ENCODE measurements around the gene TMOD3.

TMOD3 gene

GRCh38 chr15:51828621-51829375, 655 bp upstream of the TMOD3 start:
- no peak for DNase-seq

GRCh38 chr15:51830276-51830806, 888 bp downstream of the TMOD3 start:
- DNase-seq = no peak

- DNase-seq = no peak
Observed at GRCh38 chr15:51833772-51834171, 4.3 kb downstream of the TMOD3 start.

GRCh38 chr15:51837792-51838251, 8.4 kb downstream of the TMOD3 start:
- DNase-seq = no peak

GRCh38 chr15:51838270-51838669, 8.8 kb downstream of the TMOD3 start:
- no peak for DNase-seq

- no peak for DNase-seq
Observed at GRCh38 chr15:51840692-51841091, 11.2 kb downstream of the TMOD3 start.

GRCh38 chr15:51841406-51842040, 12.1 kb downstream of the TMOD3 start:
- no peak for DNase-seq

GRCh38 chr15:51842265-51842664, 12.8 kb downstream of the TMOD3 start:
- no peak for DNase-seq

- DNase-seq = no peak
Observed at GRCh38 chr15:51842852-51843737, 13.6 kb downstream of the TMOD3 start.

- DNase-seq = no peak
Observed at GRCh38 chr15:51844747-51845426, 15.4 kb downstream of the TMOD3 start.

GRCh38 chr15:51846066-51846462, 16.6 kb downstream of the TMOD3 start:
- no peak for DNase-seq

GRCh38 chr15:51846463-51847230, 17.2 kb downstream of the TMOD3 start:
- DNase-seq = no peak

- DNase-seq = no peak
Observed at GRCh38 chr15:51848811-51849210, 19.4 kb downstream of the TMOD3 start.

- DNase-seq = no peak
Observed at GRCh38 chr15:51849860-51850259, 20.4 kb downstream of the TMOD3 start.

- no peak for DNase-seq
Observed at GRCh38 chr15:51853998-51854397, 24.5 kb downstream of the TMOD3 start.

- DNase-seq = no peak
Observed at GRCh38 chr15:51855612-51856011, 26.2 kb downstream of the TMOD3 start.

GRCh38 chr15:51856714-51857380, 27.4 kb downstream of the TMOD3 start:
- no peak for DNase-seq

GRCh38 chr15:51861557-51862359, 32.3 kb downstream of the TMOD3 start:
- DNase-seq = no peak

- DNase-seq = no peak
Observed at GRCh38 chr15:51863131-51863530, 33.7 kb downstream of the TMOD3 start.

GRCh38 chr15:51864408-51865056, 35.1 kb downstream of the TMOD3 start:
- no peak for DNase-seq

All from SHP77 treated with DMSO at 0.1 percent for 48 hours (cell line).